ENCODE data around the gene ODAD3.
A peak's percentile ranks its signal among the peaks of the same experiment; 100 is the strongest.
"Not testable (repeated sequence)": the region's sequence is repeated elsewhere in the genome, so short reads cannot be mapped to it uniquely, and the experiment has no call there.

The ODAD3 gene

DNA sequence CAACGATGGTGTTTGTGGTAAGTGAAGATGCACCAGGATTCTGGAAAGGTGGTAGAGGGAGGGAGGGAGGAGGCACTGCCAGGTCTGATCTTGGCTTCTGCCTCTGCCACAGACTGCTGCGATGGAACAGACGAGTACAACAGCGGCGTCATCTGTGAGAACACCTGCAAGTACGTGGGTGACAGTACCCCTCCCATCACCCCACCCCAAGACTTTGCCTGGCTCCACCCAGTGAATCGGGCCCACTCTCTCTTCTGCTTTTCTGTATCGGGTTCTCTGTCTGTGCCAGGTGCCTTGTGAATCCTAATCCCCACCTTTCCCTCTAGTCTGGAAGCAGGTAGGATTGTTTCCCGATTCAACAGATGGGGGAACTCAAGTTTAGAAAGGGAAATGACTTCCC, 3.0 kb upstream of the ODAD3 start:
- Histone ChIP-seq H3K27ac (replicated peaks) (no peak overlapping the region), H3K4me3 (replicated peaks; ENCODE audit: insufficient read depth, low read length) (no peak overlapping the region), H3K27me3 (ENCODE audit: insufficient read depth, poor library complexity, severe bottlenecking) (no peaks in the 10 kb centered on the region)
- TF ChIP-seq GABPA (IDR thresholded peaks at IDR 0.05; ENCODE audit: low read depth) (no peak), SPI1 (IDR thresholded peaks at IDR 0.05; ENCODE audit: borderline replicate concordance, low read depth) (no peak)
- no peak for DNase-seq (ENCODE audit: low read depth in 1 of 2, low spot score in 1 of 2)

DNA sequence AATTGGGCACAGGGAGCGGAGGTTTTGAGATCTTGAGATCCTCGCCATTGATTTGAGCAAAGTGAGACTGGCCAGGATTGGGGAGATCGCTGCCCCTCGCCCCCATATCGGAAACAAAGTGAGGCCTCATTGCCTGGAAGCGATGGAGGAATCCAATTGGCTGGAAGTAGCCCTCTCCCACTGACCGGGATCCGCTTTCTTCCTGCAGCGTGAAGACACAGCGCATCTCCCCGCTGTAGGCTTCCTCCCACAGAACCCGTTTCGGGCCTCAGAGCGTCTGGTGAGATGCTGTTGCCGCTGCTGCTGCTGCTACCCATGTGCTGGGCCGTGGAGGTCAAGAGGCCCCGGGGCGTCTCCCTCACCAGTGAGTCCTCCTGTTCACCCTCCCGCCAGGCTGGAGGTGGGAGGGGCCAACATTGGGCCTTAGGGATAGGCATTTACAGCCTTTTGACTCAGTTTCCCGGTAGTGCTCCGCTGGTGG, 952 bp upstream of the ODAD3 start:
- Histone ChIP-seq H3K4me3 (replicated peaks; ENCODE audit: insufficient read depth, low read length) (peak overlapping the region; percentile 85), H3K27me3 (ENCODE audit: insufficient read depth, poor library complexity, severe bottlenecking) (no peaks in the 10 kb centered on the region), H3K27ac (replicated peaks) (peak overlapping the region; percentile 87)
- DNase-seq (ENCODE audit: low read depth in 1 of 2, low spot score in 1 of 2), result peak in 1 of 2 experiments; percentile 15
- TF ChIP-seq POLR2AphosphoS5 (IDR thresholded peaks at IDR 0.05; ENCODE audit: low read depth), result no peak
- no peak for TF ChIP-seq GABPA (IDR thresholded peaks at IDR 0.05; ENCODE audit: low read depth)
- TF ChIP-seq, protein P1, sequence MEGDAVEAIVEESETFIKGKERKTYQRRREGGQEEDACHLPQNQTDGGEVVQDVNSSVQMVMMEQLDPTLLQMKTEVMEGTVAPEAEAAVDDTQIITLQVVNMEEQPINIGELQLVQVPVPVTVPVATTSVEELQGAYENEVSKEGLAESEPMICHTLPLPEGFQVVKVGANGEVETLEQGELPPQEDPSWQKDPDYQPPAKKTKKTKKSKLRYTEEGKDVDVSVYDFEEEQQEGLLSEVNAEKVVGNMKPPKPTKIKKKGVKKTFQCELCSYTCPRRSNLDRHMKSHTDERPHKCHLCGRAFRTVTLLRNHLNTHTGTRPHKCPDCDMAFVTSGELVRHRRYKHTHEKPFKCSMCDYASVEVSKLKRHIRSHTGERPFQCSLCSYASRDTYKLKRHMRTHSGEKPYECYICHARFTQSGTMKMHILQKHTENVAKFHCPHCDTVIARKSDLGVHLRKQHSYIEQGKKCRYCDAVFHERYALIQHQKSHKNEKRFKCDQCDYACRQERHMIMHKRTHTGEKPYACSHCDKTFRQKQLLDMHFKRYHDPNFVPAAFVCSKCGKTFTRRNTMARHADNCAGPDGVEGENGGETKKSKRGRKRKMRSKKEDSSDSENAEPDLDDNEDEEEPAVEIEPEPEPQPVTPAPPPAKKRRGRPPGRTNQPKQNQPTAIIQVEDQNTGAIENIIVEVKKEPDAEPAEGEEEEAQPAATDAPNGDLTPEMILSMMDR (IDR thresholded peaks at IDR 0.05; ENCODE audit: insufficient read depth, low read length), result no peak
- no peak for TF ChIP-seq SPI1 (IDR thresholded peaks at IDR 0.05; ENCODE audit: borderline replicate concordance, low read depth)
- TF ChIP-seq, protein P2, sequence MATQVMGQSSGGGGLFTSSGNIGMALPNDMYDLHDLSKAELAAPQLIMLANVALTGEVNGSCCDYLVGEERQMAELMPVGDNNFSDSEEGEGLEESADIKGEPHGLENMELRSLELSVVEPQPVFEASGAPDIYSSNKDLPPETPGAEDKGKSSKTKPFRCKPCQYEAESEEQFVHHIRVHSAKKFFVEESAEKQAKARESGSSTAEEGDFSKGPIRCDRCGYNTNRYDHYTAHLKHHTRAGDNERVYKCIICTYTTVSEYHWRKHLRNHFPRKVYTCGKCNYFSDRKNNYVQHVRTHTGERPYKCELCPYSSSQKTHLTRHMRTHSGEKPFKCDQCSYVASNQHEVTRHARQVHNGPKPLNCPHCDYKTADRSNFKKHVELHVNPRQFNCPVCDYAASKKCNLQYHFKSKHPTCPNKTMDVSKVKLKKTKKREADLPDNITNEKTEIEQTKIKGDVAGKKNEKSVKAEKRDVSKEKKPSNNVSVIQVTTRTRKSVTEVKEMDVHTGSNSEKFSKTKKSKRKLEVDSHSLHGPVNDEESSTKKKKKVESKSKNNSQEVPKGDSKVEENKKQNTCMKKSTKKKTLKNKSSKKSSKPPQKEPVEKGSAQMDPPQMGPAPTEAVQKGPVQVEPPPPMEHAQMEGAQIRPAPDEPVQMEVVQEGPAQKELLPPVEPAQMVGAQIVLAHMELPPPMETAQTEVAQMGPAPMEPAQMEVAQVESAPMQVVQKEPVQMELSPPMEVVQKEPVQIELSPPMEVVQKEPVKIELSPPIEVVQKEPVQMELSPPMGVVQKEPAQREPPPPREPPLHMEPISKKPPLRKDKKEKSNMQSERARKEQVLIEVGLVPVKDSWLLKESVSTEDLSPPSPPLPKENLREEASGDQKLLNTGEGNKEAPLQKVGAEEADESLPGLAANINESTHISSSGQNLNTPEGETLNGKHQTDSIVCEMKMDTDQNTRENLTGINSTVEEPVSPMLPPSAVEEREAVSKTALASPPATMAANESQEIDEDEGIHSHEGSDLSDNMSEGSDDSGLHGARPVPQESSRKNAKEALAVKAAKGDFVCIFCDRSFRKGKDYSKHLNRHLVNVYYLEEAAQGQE (IDR thresholded peaks at IDR 0.05; ENCODE audit: insufficient replicate concordance, low read depth), result no peak

DNA sequence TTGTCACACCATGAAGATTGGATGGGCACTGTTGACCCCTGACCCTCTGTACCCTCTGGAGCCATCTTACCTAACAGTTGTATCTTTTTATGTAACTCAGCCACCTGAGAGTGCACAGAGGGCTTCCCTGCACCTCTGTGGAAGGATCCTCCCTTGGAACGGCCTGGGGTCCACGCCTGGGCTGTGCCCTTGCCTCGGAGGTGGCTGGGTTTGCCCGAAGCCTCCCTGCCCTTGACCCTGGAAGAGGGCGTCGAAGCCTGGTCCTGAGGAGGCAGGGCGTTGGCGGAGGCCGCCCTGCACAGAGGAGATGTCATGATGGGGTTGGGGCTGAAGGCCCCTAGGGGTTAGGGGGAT, 241 bp downstream of the ODAD3 start:
- no peak for DNase-seq (ENCODE audit: low read depth in 1 of 2, low spot score in 1 of 2)
- TF ChIP-seq, protein P1 (IDR thresholded peaks at IDR 0.05; ENCODE audit: insufficient read depth, low read length), result no peak
- TF ChIP-seq, protein P2 (IDR thresholded peaks at IDR 0.05; ENCODE audit: insufficient replicate concordance, low read depth), result no peak
- no peak for TF ChIP-seq POLR2AphosphoS5 (IDR thresholded peaks at IDR 0.05; ENCODE audit: low read depth)
- TF ChIP-seq SPI1 (IDR thresholded peaks at IDR 0.05; ENCODE audit: borderline replicate concordance, low read depth), result no peak
- no peak for TF ChIP-seq GABPA (IDR thresholded peaks at IDR 0.05; ENCODE audit: low read depth)
- H3K4me3 ChIP-seq (replicated peaks; ENCODE audit: insufficient read depth, low read length), result peak overlapping the region; percentile 47
- H3K27ac ChIP-seq (replicated peaks), result peak overlapping the region; percentile 42
- H3K27me3 ChIP-seq (ENCODE audit: insufficient read depth, poor library complexity, severe bottlenecking), result no peaks in the 10 kb centered on the region

DNA sequence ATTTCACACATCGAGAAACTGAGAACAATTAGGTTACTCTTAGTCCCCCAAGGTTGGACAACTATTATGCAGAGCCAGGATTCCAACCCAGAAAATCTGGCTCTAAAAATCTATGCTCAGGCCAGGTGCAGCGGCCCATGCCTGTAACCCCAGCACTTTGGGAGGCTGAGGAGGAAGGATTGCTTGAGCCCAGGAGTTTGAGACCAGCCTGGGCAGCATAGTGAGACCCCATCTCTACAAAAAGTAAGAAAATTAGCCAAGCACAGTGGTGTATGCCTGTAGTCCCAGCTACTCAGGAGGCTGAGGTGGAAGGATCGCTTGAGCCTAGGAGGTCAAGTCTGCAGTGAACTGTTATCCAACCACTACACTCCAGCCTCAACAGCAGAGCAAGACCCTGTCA, 1.4 kb downstream of the ODAD3 start:
- not testable (repeated sequence) for H3K27me3 ChIP-seq (ENCODE audit: insufficient read depth, poor library complexity, severe bottlenecking); DNase-seq (ENCODE audit: low read depth in 1 of 2, low spot score in 1 of 2); H3K4me3 ChIP-seq (replicated peaks; ENCODE audit: insufficient read depth, low read length)

DNA sequence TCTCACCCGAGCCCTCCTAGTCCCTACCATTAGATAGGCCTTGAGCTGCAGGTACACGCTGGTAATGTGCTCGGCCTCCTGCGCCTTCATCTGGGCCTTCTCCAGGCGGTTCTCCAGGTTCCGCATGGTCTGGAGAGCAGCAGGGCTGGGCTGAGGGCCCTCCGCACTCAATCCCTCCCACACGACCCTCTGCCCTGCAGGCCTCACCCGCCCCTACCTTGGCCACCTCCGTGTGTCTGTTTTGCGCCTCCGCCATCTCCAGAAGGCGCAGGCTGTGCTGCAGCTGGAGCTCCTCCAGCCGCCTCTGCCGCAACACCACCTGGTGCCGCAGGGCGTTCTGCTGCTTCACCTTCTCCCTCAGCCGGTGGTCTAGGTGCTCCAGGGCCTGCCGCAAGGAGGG, 8.3 kb downstream of the ODAD3 start:
- peaks cover 23% of the 10 kb centered on the region for H3K27me3 ChIP-seq (ENCODE audit: insufficient read depth, poor library complexity, severe bottlenecking)
- TF ChIP-seq, protein P2 (IDR thresholded peaks at IDR 0.05; ENCODE audit: insufficient replicate concordance, low read depth), result no peak
- TF ChIP-seq SPI1 (IDR thresholded peaks at IDR 0.05; ENCODE audit: borderline replicate concordance, low read depth) (no peak), POLR2AphosphoS5 (IDR thresholded peaks at IDR 0.05; ENCODE audit: low read depth) (no peak), GABPA (IDR thresholded peaks at IDR 0.05; ENCODE audit: low read depth) (no peak)
- TF ChIP-seq, protein P1 (IDR thresholded peaks at IDR 0.05; ENCODE audit: insufficient read depth, low read length), result no peak
- no peak for DNase-seq (ENCODE audit: low read depth in 1 of 2, low spot score in 1 of 2)

More for the DNA sequence above, 1.4 kb downstream of the ODAD3 start:
- H3K27ac ChIP-seq (replicated peaks), result not testable (repeated sequence)

More for the DNA sequence above, 8.3 kb downstream of the ODAD3 start:
- H3K4me3 ChIP-seq (replicated peaks; ENCODE audit: insufficient read depth, low read length), result no peak overlapping the region
- no peak overlapping the region for H3K27ac ChIP-seq (replicated peaks)

Data from HL-60 (cell line).